ENCODE data around the gene DLGAP4. TPM values are rescaled to one million over a fixed set of nuclear protein-coding genes. Genes with fewer than 3 reads are reported as not detected.

Gene DLGAP4
- total and polyA plus RNA-seq, 8 donors: 15.1 to 92.2 (median 33.5) TPM

- Histone ChIP-seq H3K9me3 (no peaks in the 10 kb centered on the region), H3K27me3 (peaks cover 29 to 100% (median 80%) of the 10 kb centered on the region in 3 donors), H3K36me3 (no peaks in the 10 kb centered on the region), H3K27ac (no peak overlapping the region), H3K4me1 (peaks cover 13 to 19% (median 18%) of the 10 kb centered on the region in 4 donors), H3K4me3 (no peak overlapping the region)
- no peak for DNase-seq
- intact Hi-C loops (cut with DNase I; ENCODE audit: low total_unique reads): no loop called here
- WGBS, 5 donors: 72 to 87% (median 81%) methylated on average over 12 of the region's 12 CpGs
- no peak for TF ChIP-seq POLR2A (IDR thresholded peaks at IDR 0.05)
- TF ChIP-seq CTCF (IDR thresholded peaks at IDR 0.05): no peak
- no peak for TF ChIP-seq POLR2AphosphoS5 (IDR thresholded peaks at IDR 0.05)
- no peak for TF ChIP-seq EP300 (IDR thresholded peaks at IDR 0.05)
These were observed 2.2 kb downstream of the DLGAP4 start for GRCh38 chr20:36308353-36308752.

GRCh38 chr20:36308986-36309385 lies 2.8 kb downstream of the DLGAP4 start:
- intact Hi-C loops (cut with DNase I; ENCODE audit: low total_unique reads): no loop called here
- DNase-seq: no peak
- H3K27ac ChIP-seq: no peak overlapping the region
- no peaks in the 10 kb centered on the region for H3K9me3 ChIP-seq
- peaks cover 29 to 100% (median 74%) of the 10 kb centered on the region in 3 donors for H3K27me3 ChIP-seq
- no peak overlapping the region for H3K4me3 ChIP-seq
- peaks cover 13 to 19% (median 18%) of the 10 kb centered on the region in 4 donors for H3K4me1 ChIP-seq
- WGBS, 5 donors: 56 to 62% (median 60%) methylated on average over 12 of the region's 12 CpGs
- H3K36me3 ChIP-seq: no peaks in the 10 kb centered on the region
- no peak for TF ChIP-seq POLR2AphosphoS5 (IDR thresholded peaks at IDR 0.05)
- no peak for TF ChIP-seq CTCF (IDR thresholded peaks at IDR 0.05)
- TF ChIP-seq POLR2A (IDR thresholded peaks at IDR 0.05): no peak
- no peak for TF ChIP-seq EP300 (IDR thresholded peaks at IDR 0.05)

GRCh38 chr20:36309643-36310042 lies 3.5 kb downstream of the DLGAP4 start:
- Histone ChIP-seq H3K4me1 (peaks cover 13 to 19% (median 18%) of the 10 kb centered on the region in 4 donors), H3K27ac (no peak overlapping the region), H3K27me3 (peaks cover 29 to 95% (median 72%) of the 10 kb centered on the region in 3 donors), H3K4me3 (no peak overlapping the region), H3K9me3 (no peaks in the 10 kb centered on the region), H3K36me3 (no peaks in the 10 kb centered on the region)
- intact Hi-C loops (cut with DNase I; ENCODE audit: low total_unique reads): no loop called here
- WGBS, 5 donors: 64 to 83% (median 76%) methylated on average over 3 of the region's 3 CpGs
- DNase-seq: no peak
- no peak for TF ChIP-seq EP300 (IDR thresholded peaks at IDR 0.05)
- TF ChIP-seq POLR2A (IDR thresholded peaks at IDR 0.05): no peak
- no peak for TF ChIP-seq POLR2AphosphoS5 (IDR thresholded peaks at IDR 0.05)
- no peak for TF ChIP-seq CTCF (IDR thresholded peaks at IDR 0.05)

DNA sequence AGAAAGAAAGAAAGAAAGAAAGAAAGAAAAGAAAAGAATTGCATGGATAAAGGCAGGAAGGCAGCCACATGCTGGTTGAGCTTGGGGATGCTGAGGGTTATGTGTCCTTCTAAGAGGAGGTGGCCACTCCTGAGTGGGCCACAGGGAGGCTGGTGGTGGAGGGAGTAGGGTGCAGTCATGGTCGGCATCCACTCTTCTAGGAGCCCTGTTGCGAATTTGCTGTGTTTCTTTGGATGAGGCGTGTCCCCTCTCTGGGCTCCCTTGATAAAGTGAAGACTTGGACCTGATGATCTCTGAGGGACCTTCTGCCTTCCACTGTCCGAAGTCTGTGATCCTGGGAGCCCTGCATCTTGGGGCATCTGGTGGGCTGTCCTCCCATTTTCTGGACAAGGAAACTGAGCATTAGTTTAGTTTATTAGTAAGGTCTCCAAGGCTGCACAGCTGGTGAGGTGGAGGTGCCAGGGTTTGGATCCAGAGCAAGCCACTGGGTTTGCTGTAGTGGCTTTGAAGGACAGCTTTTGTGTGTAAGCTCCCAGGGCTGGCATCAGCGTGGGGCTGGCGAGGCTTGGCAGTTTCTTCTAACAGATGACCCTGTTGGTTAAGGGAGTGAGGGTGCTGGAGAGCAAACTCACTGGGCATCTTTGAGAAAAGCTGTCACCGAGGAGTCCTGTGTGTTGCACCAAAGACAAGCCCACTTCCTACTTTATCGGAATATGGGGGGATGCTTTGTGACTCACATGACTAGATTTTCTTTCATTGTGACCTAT lies 4.3 kb downstream of the DLGAP4 start:
- 67 to 76% (median 71%) methylated on average over 7 to 8 of the region's 8 CpGs for WGBS, 5 donors
- no peak overlapping the region for H3K4me3 ChIP-seq
- H3K27ac ChIP-seq: no peak overlapping the region
- peaks cover 29 to 87% (median 65%) of the 10 kb centered on the region in 3 donors for H3K27me3 ChIP-seq
- no peaks in the 10 kb centered on the region for H3K36me3 ChIP-seq
- TF ChIP-seq CTCF (IDR thresholded peaks at IDR 0.05): no peak
- no peak for TF ChIP-seq EP300 (IDR thresholded peaks at IDR 0.05)
- no peak for TF ChIP-seq POLR2A (IDR thresholded peaks at IDR 0.05)
- TF ChIP-seq POLR2AphosphoS5 (IDR thresholded peaks at IDR 0.05): no peak
- intact Hi-C loops (cut with DNase I; ENCODE audit: low total_unique reads): no loop called here
- no peak for DNase-seq
- no peaks in the 10 kb centered on the region for H3K9me3 ChIP-seq
- peaks cover 13 to 19% (median 18%) of the 10 kb centered on the region in 4 donors for H3K4me1 ChIP-seq

Data from stomach (tissue), 9 donors.